ENCODE data around the gene ASIC4. TPM values are rescaled to one million over a fixed set of nuclear protein-coding genes. Genes with fewer than 3 reads are reported as not detected.

The ASIC4 gene
- total and polyA plus RNA-seq, 8 donors = 0.04 to 0.38 (median 0.18) TPM; not detected in 4

DNA sequence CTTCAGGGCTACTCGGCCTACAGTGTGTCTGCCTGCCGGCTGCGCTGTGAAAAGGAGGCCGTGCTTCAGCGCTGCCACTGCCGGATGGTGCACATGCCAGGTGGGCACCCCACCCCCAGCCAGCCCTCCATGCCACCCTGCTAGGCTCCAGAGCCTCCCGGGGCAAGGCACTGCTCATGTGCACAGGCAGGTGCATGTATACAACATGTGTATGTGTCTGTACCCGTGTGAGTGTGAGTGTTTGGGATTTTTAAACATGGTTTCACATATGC lies 18.0 kb downstream of the ASIC4 start:
- H3K36me3 ChIP-seq = no peaks in the 10 kb centered on the region
- intact Hi-C loops (cut with DNase I) = loop anchor here in 2 of 3 donors (5.0 to 10.0 kb wide), 3 partner anchors 65 to 112 kb away; no protein-coding TSS in a partner anchor
- ATAC-seq (no peak), FAIRE-seq (no peak), DNase-seq (peak in 1 of 6 donors; percentile 56)
- H3K4me1 ChIP-seq = no peaks in the 10 kb centered on the region
- H3K9me3 ChIP-seq = no peaks in the 10 kb centered on the region
- WGBS, 2 donors = 64 to 76% methylated on average over 8 of the region's 8 CpGs
- TF ChIP-seq, protein P1, sequence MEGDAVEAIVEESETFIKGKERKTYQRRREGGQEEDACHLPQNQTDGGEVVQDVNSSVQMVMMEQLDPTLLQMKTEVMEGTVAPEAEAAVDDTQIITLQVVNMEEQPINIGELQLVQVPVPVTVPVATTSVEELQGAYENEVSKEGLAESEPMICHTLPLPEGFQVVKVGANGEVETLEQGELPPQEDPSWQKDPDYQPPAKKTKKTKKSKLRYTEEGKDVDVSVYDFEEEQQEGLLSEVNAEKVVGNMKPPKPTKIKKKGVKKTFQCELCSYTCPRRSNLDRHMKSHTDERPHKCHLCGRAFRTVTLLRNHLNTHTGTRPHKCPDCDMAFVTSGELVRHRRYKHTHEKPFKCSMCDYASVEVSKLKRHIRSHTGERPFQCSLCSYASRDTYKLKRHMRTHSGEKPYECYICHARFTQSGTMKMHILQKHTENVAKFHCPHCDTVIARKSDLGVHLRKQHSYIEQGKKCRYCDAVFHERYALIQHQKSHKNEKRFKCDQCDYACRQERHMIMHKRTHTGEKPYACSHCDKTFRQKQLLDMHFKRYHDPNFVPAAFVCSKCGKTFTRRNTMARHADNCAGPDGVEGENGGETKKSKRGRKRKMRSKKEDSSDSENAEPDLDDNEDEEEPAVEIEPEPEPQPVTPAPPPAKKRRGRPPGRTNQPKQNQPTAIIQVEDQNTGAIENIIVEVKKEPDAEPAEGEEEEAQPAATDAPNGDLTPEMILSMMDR (IDR thresholded peaks at IDR 0.05) = no peak
- H3K27me3 ChIP-seq = peaks cover 0 to 17% (median 0%) of the 10 kb centered on the region in 4 donors
- H3K4me3 ChIP-seq = no peak overlapping the region
- no peak overlapping the region for H3K27ac ChIP-seq

DNA sequence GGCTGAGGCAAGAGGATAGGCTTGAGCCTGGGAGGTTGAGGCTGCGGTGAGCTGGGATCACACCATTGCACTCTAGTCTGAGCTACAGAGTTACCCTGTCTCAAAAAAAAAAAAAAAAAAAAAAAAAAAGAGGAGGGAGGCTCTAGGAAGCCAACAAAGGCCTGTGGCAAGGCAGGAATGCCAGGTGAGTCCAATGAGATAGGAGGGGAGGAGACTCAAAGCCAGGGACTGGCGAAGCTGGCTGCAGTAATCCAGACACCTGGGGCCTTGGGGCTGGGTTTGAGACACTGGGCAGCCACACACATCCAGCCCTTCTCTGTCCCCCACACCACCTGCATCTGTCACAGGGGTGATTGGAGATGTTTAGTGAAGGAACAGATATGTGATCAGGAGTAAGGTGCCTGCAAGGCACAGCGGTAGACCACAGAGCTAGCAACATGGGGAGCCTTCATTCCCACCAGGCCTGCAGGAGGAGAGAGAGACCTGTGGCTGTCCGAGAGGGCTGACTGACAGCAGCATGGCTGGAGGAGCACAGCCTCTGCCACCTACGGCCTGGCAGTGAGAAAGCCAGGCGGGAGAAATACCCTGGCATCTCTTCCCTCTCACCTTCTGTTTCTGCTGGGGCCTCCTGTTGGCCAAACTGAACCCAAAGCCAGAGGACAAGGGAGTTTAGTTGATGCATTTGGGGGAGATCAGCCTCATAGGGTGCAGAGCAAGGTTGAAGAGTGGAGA lies 19.8 kb downstream of the ASIC4 start:
- intact Hi-C loops (cut with DNase I) = loop anchor here in 2 of 3 donors (5.0 to 10.0 kb wide), 3 partner anchors 67 to 111 kb away; no protein-coding TSS in a partner anchor
- Histone ChIP-seq H3K4me3 (no peak overlapping the region), H3K27ac (no peak overlapping the region), H3K4me1 (no peaks in the 10 kb centered on the region), H3K36me3 (peaks cover 0 to 7% (median 6%) of the 10 kb centered on the region in 3 donors), H3K9me3 (no peaks in the 10 kb centered on the region), H3K27me3 (peaks cover 0 to 10% (median 0%) of the 10 kb centered on the region in 4 donors)
- no peak for FAIRE-seq
- no peak for DNase-seq
- ATAC-seq = no peak
- TF ChIP-seq, protein P1 (IDR thresholded peaks at IDR 0.05) = no peak
- 70 to 75% methylated on average over 6 of the region's 6 CpGs for WGBS, 2 donors

DNA sequence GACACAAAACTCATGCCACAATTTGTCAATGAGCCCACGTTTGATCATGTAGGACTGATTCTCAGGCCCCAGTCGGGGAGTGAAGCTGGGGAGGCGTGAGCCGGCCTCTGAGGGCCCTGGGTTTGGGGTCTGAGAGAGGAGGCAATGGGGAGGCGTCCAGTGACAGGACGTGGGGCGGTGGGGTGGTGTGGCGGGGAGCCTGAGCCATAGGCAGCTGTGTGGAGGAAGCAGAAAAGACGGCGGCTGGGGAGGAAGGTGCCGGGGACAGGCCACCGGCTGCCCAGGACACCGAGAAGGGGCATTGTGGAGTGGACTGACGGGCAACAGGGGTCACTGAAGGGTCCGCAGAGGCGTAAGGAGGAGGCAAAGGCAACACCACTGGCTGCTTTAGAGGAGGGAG lies 22.1 kb downstream of the ASIC4 start:
- intact Hi-C loops (cut with DNase I) = loop anchor here in 1 of 3 donors (10.0 kb wide), 2 partner anchors 72 to 108 kb away; no protein-coding TSS in a partner anchor
- WGBS, 2 donors = 66 to 75% methylated on average over 16 of the region's 16 CpGs
- H3K4me3 ChIP-seq = no peak overlapping the region
- H3K4me1 ChIP-seq = peaks cover 0 to 4% (median 1%) of the 10 kb centered on the region in 3 donors
- TF ChIP-seq, protein P1 (IDR thresholded peaks at IDR 0.05) = no peak
- no peak overlapping the region for H3K27ac ChIP-seq
- H3K36me3 ChIP-seq = peaks cover 2 to 26% (median 19%) of the 10 kb centered on the region in 3 donors
- ATAC-seq = no peak
- H3K9me3 ChIP-seq = no peaks in the 10 kb centered on the region
- no peak for FAIRE-seq
- DNase-seq = no peak
- H3K27me3 ChIP-seq = no peaks in the 10 kb centered on the region

DNA sequence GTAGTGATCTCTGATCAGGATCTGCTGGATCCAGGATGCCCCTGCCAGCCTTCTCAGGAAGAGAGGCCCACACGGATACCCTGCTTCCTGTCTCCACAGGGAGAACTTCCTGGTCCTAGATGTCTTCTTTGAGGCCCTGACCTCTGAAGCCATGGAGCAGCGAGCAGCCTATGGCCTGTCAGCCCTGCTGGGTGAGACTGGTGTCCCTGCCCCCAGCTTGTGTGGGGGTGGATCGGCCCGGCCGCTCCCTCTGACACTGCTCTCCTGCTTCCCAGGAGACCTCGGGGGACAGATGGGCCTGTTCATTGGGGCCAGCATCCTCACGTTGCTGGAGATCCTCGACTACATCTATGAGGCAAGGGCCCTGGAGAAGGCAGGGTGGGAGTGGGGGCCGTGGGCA lies 22.7 kb downstream of the ASIC4 start:
- DNase-seq = peak in 1 of 6 donors; percentile 72
- Histone ChIP-seq H3K9me3 (no peaks in the 10 kb centered on the region), H3K36me3 (peaks cover 2 to 26% (median 19%) of the 10 kb centered on the region in 3 donors), H3K4me1 (peaks cover 0 to 5% (median 4%) of the 10 kb centered on the region in 3 donors), H3K4me3 (no peak overlapping the region), H3K27me3 (no peaks in the 10 kb centered on the region), H3K27ac (no peak overlapping the region)
- intact Hi-C loops (cut with DNase I) = loop anchor here in 1 of 3 donors (10.0 kb wide), 2 partner anchors 72 to 108 kb away; no protein-coding TSS in a partner anchor
- 37 to 38% methylated on average over 9 of the region's 9 CpGs for WGBS, 2 donors
- TF ChIP-seq, protein P1 (IDR thresholded peaks at IDR 0.05) = no peak
- no peak for FAIRE-seq
- no peak for ATAC-seq

Measured in pancreas (tissue), 10 donors.